HG02763 (cell line): ENCODE results near the gene SS18L1.

Source experiments
- ATAC-seq: cut with Tn5 transposase; IDR thresholded peaks from one replicate; pipeline ENCODE4 v1.9.1; 2021; ENCODE audit warnings: mild to moderate bottlenecking, moderate library complexity; ENCODE audit not compliant: unreplicated experiment

Gene SS18L1

GRCh38 chr20:62168890-62169435 lies 25.4 kb downstream of the SS18L1 start:
- ATAC-seq, result no peak

DNA sequence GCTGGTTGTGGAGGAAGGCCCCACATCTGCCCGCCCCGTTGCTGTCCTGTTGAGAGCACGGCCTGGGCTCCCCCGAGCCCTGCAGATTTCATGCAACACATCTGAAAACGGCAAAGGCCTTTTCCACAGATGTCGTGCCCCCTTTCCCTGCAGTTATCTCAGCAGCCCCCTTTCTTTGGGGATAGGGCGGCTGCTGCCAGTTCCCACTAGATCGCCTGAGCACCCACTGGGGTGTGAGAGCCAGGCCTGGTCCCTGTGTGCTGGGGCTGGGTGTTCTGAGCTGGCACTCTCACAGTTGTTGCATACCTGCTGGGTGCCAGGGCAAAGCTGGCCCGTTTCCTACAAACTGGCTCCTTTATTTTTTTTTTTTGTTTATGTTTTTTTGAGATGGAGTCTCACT lies 27.0 kb downstream of the SS18L1 start:
- ATAC-seq, result no peak

DNA sequence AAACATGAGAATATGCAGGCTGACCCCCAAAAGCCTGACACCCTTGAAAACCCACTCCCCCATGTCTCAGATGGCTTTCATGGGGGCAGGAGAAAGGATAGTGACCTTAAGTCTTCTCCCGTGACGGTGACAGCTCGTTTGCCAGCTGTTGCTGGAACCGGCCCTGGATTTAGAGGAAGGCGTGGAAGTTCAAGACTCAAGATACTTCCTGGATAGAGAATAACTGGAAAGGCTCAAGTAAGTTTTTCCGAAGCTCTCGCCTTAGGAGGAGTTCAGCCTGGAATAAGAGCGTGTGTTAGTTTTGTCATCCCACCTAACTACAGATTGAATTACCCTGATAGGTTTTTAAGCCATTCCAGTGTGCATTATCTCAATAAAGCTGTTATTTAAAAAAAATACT lies 27.7 kb downstream of the SS18L1 start:
- ATAC-seq, result no peak

- ATAC-seq, result no peak
Measured at GRCh38 chr20:62172666-62173065, 29.1 kb downstream of the SS18L1 start.

- no peak for ATAC-seq
Measured at GRCh38 chr20:62174021-62174804, 30.6 kb downstream of the SS18L1 start.

GRCh38 chr20:62174870-62175624 lies 31.5 kb downstream of the SS18L1 start:
- no peak for ATAC-seq

DNA sequence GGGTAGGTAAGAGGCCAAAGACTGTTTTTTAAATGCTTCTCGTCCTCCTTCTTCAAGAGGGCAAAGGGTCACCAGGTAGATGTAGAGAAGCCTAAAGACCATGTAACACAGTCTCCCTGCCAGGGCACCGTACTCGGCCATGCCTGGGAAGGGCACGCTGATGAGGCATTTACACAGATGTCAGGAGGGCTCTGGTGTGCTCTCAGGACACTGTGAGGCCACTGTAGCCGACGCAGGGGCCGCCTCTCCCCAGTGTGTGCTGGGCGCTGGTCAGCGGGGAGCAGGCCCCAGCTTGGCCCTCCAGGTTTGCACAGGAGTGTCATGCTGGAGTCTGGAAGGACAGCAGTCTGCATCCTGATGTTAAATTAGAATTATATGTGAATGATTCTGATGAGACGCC lies 32.1 kb downstream of the SS18L1 start:
- no peak for ATAC-seq

GRCh38 chr20:62176866-62177265 lies 33.3 kb downstream of the SS18L1 start:
- ATAC-seq, result no peak

DNA sequence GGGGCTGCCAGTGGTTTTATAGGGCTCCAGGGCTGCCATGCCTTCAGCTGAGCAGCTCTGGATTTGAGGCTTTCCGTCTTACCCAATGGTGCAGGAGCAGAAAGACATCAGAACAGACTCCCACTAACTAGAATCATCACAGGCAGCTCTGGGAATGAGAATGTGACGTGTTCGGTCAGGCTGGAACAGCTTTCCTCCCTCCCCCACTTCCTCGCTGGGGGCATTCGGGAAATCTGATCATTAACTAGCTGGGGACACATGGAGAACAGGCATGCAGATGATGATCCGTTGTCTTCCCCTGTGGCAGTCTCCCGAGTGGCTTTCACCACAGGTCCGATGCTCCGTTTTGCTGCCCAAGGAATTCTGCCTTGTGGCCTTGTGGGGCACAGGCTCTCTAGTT lies 33.7 kb downstream of the SS18L1 start:
- no peak for ATAC-seq

DNA sequence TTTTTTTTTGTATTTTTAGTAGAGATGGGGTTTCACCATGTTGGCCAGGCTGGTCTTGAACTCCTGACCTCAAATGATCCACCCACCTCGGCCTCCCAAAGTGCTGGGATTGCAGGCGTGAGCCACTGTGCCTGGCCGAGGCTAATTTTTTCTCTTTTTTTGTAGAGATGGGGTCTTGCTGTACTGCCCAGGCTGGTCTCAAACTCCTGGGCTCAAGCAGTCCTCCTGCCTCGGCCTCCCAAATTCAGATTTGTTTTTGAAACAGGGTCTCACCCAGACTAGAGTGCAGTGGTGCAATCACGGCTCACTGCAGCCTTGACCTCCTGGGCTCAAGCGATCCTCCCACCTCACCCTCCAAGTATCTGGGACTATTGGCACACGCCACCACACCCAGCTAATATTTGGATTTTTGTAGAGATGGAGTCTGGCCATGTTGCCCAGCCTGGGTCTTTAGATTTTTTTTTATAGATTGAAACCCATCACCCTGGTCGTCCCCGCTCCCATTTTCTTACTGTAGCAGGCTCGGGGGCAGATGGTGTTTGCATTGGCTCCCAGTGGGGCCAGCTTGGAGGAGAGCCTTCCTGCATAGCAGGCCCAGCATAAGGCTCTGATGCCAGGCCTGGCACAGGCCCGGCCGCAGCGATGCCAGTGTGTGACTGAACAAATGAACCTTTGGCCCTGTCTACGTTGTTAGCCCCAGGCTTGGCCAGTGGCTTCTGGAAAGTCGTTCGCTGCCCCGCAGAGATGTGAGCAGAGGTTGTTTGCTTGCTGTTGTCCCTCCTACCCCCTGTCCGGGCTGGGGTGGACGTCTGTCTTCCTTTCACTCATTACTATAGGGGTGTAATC lies 35.0 kb downstream of the SS18L1 start:
- no peak for ATAC-seq

GRCh38 chr20:62179162-62179504 lies 35.6 kb downstream of the SS18L1 start:
- no peak for ATAC-seq

DNA sequence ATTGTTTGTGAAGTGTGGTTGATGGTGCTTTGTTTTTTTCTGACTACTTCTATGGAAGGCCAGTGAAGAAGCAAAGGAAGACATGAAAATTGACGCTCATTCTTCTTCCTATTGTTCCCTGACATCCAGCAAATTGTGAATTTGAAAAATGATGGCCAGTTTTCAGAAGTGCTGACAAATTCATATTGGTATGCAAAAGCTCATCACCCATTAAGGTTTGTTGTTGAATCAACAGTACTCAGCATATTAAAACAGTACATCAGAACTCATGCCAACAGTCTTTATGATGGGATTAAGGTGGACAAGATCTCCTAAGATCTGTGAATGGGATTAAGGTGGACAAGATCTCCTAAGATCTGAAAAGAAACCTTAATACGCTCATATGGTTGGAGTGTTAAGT lies 38.2 kb downstream of the SS18L1 start:
- ATAC-seq, result no peak

DNA sequence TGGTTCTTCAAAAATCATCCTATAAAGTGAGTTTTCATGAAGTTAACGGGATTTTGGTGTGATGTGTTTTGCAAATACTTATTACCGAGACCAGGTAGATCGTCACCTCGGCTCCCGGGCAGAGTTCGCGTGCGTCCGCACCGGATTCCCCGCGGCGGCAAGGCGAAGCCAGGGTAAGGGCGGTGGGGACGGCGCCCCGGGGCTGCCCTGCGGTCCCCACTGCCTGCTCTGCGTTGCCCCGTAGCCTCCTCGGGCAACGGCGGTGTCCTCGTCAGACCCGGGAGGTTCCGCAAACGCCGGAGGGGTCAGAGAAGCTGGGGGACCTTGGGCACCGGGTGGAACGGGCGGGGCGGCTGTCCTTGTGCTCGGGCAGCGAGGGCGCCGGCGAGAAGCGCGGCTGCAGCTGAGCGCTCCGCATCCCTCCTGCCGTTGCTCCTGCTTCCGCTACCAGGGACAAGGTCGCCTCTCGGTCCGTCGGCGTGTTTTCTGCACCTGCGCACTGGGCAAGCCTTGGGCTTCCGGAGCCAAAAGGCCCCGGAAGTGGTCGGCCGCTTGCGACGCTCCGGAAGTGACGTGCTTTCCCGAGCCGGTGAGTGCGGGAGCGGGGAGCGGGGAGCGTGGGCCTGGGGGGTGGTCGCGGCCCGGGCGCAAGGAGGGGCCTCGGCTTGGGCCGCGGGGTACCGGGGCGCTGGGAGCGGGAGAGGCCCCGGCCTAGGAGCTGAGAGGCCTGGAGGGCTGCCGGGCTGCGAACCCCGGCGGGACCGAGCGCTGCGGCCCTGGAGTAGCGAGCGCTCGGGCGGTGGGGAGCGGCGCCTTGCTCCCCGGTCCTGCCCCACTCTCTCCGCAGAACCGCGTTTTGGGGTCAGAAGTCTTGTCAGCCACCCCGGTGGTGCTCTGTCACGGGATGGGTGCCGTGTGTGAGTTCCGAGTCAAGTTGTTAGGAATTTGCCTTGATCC lies 39.2 kb downstream of the SS18L1 start, which contains the start of gene MTG2:
MTG2 (plus strand) TSS at position 560 of the 957 bp plus-strand sequence. CDS start 10,393 bp downstream, outside the sequence.
- ATAC-seq, result peak; percentile 90

- ATAC-seq, result no peak
Measured at GRCh38 chr20:62183426-62184142, 40.0 kb downstream of the SS18L1 start.

GRCh38 chr20:62186096-62186426 lies 42.5 kb downstream of the SS18L1 start:
- no peak for ATAC-seq

GRCh38 chr20:62186887-62187866 lies 43.6 kb downstream of the SS18L1 start:
- ATAC-seq, result no peak

DNA sequence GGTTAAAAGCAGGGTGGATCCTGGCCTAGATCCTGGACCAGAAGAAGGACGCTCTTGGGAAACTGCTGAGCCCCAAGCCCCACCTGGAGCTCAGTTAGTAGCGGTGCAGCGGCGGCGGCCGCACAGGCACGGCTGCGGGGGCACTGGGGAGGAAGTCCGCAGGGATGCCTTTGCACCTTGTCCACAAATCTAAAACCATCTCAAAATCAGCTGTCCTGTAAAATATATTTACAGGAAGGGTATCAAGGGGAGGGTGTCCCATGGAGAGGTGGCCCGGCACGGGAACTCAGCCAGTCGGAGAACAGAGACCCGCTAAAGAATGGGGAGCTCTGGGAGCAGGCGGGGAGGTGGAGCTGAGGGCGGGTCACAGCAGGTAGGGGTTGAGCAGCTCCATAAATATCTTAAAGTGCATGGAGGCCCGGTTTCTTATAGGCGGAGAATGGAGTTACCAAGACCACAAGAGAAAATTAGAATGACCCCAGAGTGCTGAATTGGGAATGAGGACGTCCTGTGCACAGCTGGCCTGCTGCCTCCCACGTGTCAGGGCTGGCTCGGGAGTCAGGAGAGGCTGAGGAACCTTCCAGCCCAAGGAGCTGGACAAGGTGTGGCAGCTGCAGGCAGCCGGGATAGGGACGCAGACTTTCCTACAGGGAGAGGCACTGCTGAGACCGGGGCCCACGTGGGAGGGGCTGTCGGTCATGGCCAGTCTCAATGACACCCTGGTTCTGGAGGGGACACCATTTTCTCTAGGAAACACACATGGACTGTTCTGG lies 47.3 kb downstream of the SS18L1 start:
- ATAC-seq, result no peak
